GM13976 (cell line): ENCODE results near the gene OGFRL1.

ENCODE experiments used
- DNase-seq: peaks from one replicate; pipeline ENCODE4 v3.0.0; 2012; ENCODE audit warnings: low spot score
- CTCF ChIP-seq: IDR thresholded peaks from 2 replicates; pipeline ENCODE4 v1.5.1; 2012; ENCODE audit warnings: borderline replicate concordance, mild to moderate bottlenecking; ENCODE audit not compliant: insufficient read depth; ENCODE audit errors: extremely low read depth, missing control alignments, control extremely low read depth
- in situ Hi-C: fragments of 300-500 bp; cut with MboI; formaldehyde crosslinking; loops from one replicate; pipeline ENCODE4 v1.12.0; 2022; ENCODE audit warnings: low sequenced_read_pairs, mixed read lengths, inconsistent platforms; ENCODE audit not compliant: unreplicated experiment

Gene OGFRL1

GRCh38 chr6:71288228-71289038 lies at the start of gene OGFRL1:
OGFRL1 (plus strand) TSS chr6:71288811; CDS start chr6:71288937, 126 bp downstream.
- DNase-seq: peak; percentile 87
- in situ Hi-C loops: no loop called here
- peak; percentile 26 for TF ChIP-seq CTCF

GRCh38 chr6:71239694-71240093 lies 48.9 kb upstream of the OGFRL1 start:
- no peak for DNase-seq
- in situ Hi-C loops: no loop called here
- TF ChIP-seq CTCF: no peak

- DNase-seq: no peak
- in situ Hi-C loops: no loop called here
- no peak for TF ChIP-seq CTCF
These were observed 43.2 kb upstream of the OGFRL1 start for GRCh38 chr6:71245265-71246049.

GRCh38 chr6:71246596-71246995 lies 42.0 kb upstream of the OGFRL1 start:
- in situ Hi-C loops: no loop called here
- DNase-seq: no peak
- TF ChIP-seq CTCF: no peak

- in situ Hi-C loops: no loop called here
- no peak for TF ChIP-seq CTCF
- no peak for DNase-seq
These were observed 40.3 kb upstream of the OGFRL1 start for GRCh38 chr6:71248306-71248765.

- in situ Hi-C loops: no loop called here
- TF ChIP-seq CTCF: no peak
- no peak for DNase-seq
These were observed 39.6 kb upstream of the OGFRL1 start for GRCh38 chr6:71248878-71249544.
